H9 (cell line): Measurements from ENCODE around the gene CARM1. TPM values are rescaled to one million over a fixed set of nuclear protein-coding genes. Genes with fewer than 3 reads are reported as not detected.
"Not testable (repeated sequence)": the region's sequence is repeated elsewhere in the genome, so short reads cannot be mapped to it uniquely, and the experiment has no call there.

Source experiments
- DNase-seq: peaks from one replicate; pipeline ENCODE4 v3.0.0-alpha.2; 2017
- H2AFZ ChIP-seq: one replicate; pipeline ENCODE4 v1.6.1; 2013; ENCODE audit warnings: mild to moderate bottlenecking, low read length, control low read depth, moderate library complexity
- H2AK5ac ChIP-seq: 2 replicates; pipeline ENCODE4 v1.6.1; 2013; ENCODE audit warnings: low read length, control low read depth, mixed read lengths; ENCODE audit not compliant: insufficient read length
- H2BK120ac ChIP-seq: one replicate; pipeline ENCODE4 v1.6.1; 2013; ENCODE audit warnings: low read depth, mild to moderate bottlenecking, low read length, control low read depth, inconsistent platforms; ENCODE audit not compliant: poor library complexity, severe bottlenecking
- H2BK12ac ChIP-seq: 2 replicates; pipeline ENCODE4 v1.6.1; 2013; ENCODE audit warnings: low read length, control low read depth, mixed read lengths, low read depth; ENCODE audit not compliant: insufficient read length
- H2BK15ac ChIP-seq: 2 replicates; pipeline ENCODE4 v1.6.1; 2013; ENCODE audit warnings: low read depth, low read length, control low read depth
- H2BK20ac ChIP-seq: one replicate; pipeline ENCODE4 v1.6.1; 2013; ENCODE audit warnings: low read depth, mild to moderate bottlenecking, low read length, control low read depth, inconsistent platforms; ENCODE audit not compliant: poor library complexity, severe bottlenecking
- H2BK5ac ChIP-seq: 2 replicates; pipeline ENCODE4 v1.6.1; 2013; ENCODE audit warnings: low read length, control low read depth, mixed read lengths; ENCODE audit not compliant: insufficient read length
- H3K14ac ChIP-seq: 2 replicates; pipeline ENCODE4 v1.6.1; 2013; ENCODE audit warnings: low read length, control low read depth; ENCODE audit not compliant: insufficient read depth
- H3K18ac ChIP-seq: 2 replicates; pipeline ENCODE4 v1.6.1; 2013; ENCODE audit warnings: low read depth, mild to moderate bottlenecking, mixed read lengths, low read length, control low read depth; ENCODE audit not compliant: insufficient read length
- H3K23ac ChIP-seq: 2 replicates; pipeline ENCODE4 v1.6.1; 2013; ENCODE audit warnings: low read length, control low read depth, mixed read lengths, low read depth; ENCODE audit not compliant: insufficient read length
- H3K23me2 ChIP-seq: 2 replicates; pipeline ENCODE4 v1.6.1; 2013; ENCODE audit warnings: low read depth, mild to moderate bottlenecking, mixed read lengths, low read length, control low read depth; ENCODE audit not compliant: insufficient read length, poor library complexity, severe bottlenecking
- H3K27ac ChIP-seq: 2 replicates; pipeline ENCODE4 v1.5.1; 2013; ENCODE audit warnings: low read length, control low read depth, mixed read lengths, low read depth; ENCODE audit not compliant: insufficient read length
- H3K27me3 ChIP-seq: 2 replicates; pipeline ENCODE4 v1.6.1; 2013; ENCODE audit warnings: low read length, control low read depth, inconsistent platforms; ENCODE audit not compliant: insufficient read depth
- H3K4ac ChIP-seq: 2 replicates; pipeline ENCODE4 v1.6.1; 2013; ENCODE audit warnings: low read depth, mild to moderate bottlenecking, control low read depth, inconsistent platforms, low read length, moderate library complexity
- H3K4me1 ChIP-seq: 2 replicates; pipeline ENCODE4 v1.6.1; 2013; ENCODE audit warnings: low read length, control low read depth, inconsistent platforms; ENCODE audit not compliant: insufficient read depth
- H3K4me2 ChIP-seq: 2 replicates; pipeline ENCODE4 v1.6.1; 2013; ENCODE audit warnings: low read length, control low read depth, mixed read lengths; ENCODE audit not compliant: insufficient read length, insufficient read depth
- H3K56ac ChIP-seq: 2 replicates; pipeline ENCODE4 v1.6.1; 2013; ENCODE audit warnings: low read depth, mild to moderate bottlenecking, mixed read lengths, low read length, control low read depth; ENCODE audit not compliant: insufficient read length
- H3K79me1 ChIP-seq: 2 replicates; pipeline ENCODE4 v1.6.1; 2013; ENCODE audit warnings: low read depth, mild to moderate bottlenecking, moderate library complexity, low read length, control low read depth, inconsistent platforms; ENCODE audit not compliant: insufficient read depth, poor library complexity, severe bottlenecking
- H3K79me2 ChIP-seq: 2 replicates; pipeline ENCODE4 v1.6.1; 2013; ENCODE audit warnings: low read length, control low read depth, inconsistent platforms; ENCODE audit not compliant: insufficient read depth
- H3K9ac ChIP-seq: 2 replicates; pipeline ENCODE4 v1.6.1; 2013; ENCODE audit warnings: low read length, control low read depth, mixed read lengths; ENCODE audit not compliant: insufficient read length; ENCODE audit errors: extremely low read depth
- H3K9me3 ChIP-seq: one replicate; pipeline ENCODE4 v1.6.1; 2013; ENCODE audit warnings: low read depth, low read length, inconsistent platforms; ENCODE audit not compliant: control insufficient read depth
- H3T11ph ChIP-seq: one replicate; pipeline ENCODE4 v1.6.1; 2013; ENCODE audit warnings: mild to moderate bottlenecking, low read length, control low read depth, inconsistent platforms
- H4K20me1 ChIP-seq: one replicate; pipeline ENCODE4 v1.6.1; 2013; ENCODE audit not compliant: control insufficient read depth, insufficient read length, insufficient read depth
- H4K5ac ChIP-seq: 2 replicates; pipeline ENCODE4 v1.6.1; 2013; ENCODE audit warnings: low read depth, mild to moderate bottlenecking, mixed read lengths, low read length, control low read depth; ENCODE audit not compliant: insufficient read length
- H4K8ac ChIP-seq: replicated peaks from 2 replicates; pipeline ENCODE4 v1.6.1; 2013; ENCODE audit warnings: low read length, control low read depth, mixed read lengths, low read depth; ENCODE audit not compliant: insufficient read length
- H4K91ac ChIP-seq: 2 replicates; pipeline ENCODE4 v1.6.1; 2013; ENCODE audit warnings: low read depth, mild to moderate bottlenecking, moderate library complexity, mixed read lengths, low read length, control low read depth; ENCODE audit not compliant: insufficient read length
- H3K27ac Mint-ChIP-seq, 3 experiments: 2 replicates in 2 of 3; 3 replicates in 1 of 3; pipeline ENCODE4 v1.8.0; 2020 to 2021; ENCODE audit warnings: mixed read lengths in 3 of 3, mild to moderate bottlenecking in 1 of 3, moderate library complexity in 1 of 3
- H3K27me3 Mint-ChIP-seq: 2 replicates; pipeline ENCODE4 v1.8.0; 2021; ENCODE audit warnings: low read depth, mild to moderate bottlenecking, moderate library complexity, mixed read lengths
- H3K36me3 Mint-ChIP-seq, 3 experiments: 2 replicates in 2 of 3; 3 replicates in 1 of 3; pipeline ENCODE4 v1.8.0; 2020 to 2021; ENCODE audit warnings: low read depth in 3 of 3, mixed read lengths in 3 of 3; ENCODE audit not compliant: insufficient read depth in 1 of 3
- H3K4me1 Mint-ChIP-seq, 2 experiments: 2 replicates each; pipeline ENCODE4 v1.8.0; 2020; ENCODE audit warnings: mixed read lengths in 2 of 2
- H3K4me3 Mint-ChIP-seq, 2 experiments: 2 replicates in 1 of 2; 3 replicates in 1 of 2; pipeline ENCODE4 v1.8.0; 2020 to 2021; ENCODE audit warnings: mild to moderate bottlenecking in 2 of 2, mixed read lengths in 2 of 2, moderate library complexity in 1 of 2
- H3K9me3 Mint-ChIP-seq, 2 experiments: 2 replicates in 1 of 2; 3 replicates in 1 of 2; pipeline ENCODE4 v1.8.0; 2020; ENCODE audit warnings: mild to moderate bottlenecking in 2 of 2, mixed read lengths in 2 of 2, moderate library complexity in 1 of 2
- CTCF ChIP-seq: fragments of 200-600 bp; sonication (generic); conservative IDR thresholded peaks from 3 replicates; pipeline ENCODE4 v1.8.0; 2021; ENCODE audit warnings: antibody characterized with exemption, mild to moderate bottlenecking
- WGBS: extraction: QIAGEN DNeasy Blood & Tissue Kit; methylation state at CpG from one replicate; pipeline ENCODE4 v1.1.7; 2013; ENCODE audit warnings: missing lambda C conversion rate, low lambda C conversion rate, mixed read lengths; ENCODE audit not compliant: insufficient read length; ENCODE audit errors: extremely low coverage; 5-methylcytosine and 5-hydroxymethylcytosine counted together
- total RNA-seq: library from RNA; stranded (reverse); gene quantifications from 2 replicates; pipeline ENCODE4 v1.2.1, GENCODE V29; 2021

The CARM1 gene
- total RNA-seq, 1 experiment from 2014 or later, result 111 TPM

GRCh38 chr19:10836479-10837330 lies 34.6 kb upstream of the CARM1 start:
- Mint-ChIP-seq H3K27ac (peak overlapping the region; percentile 100), H3K36me3 (peaks cover 3 to 27% (median 16%) of the 10 kb centered on the region in 3 experiments; a peak in 6 of 7 replicates), H3K4me1 (peaks cover 4 to 13% of the 10 kb centered on the region in 2 experiments), H3K9me3 (peaks cover 20 to 25% of the 10 kb centered on the region in 2 experiments; a peak in 4 of 5 replicates), H3K4me3 (peak overlapping the region; percentile 87 to 90), H3K27me3 (peaks cover 31% of the 10 kb centered on the region)
- H3K27ac ChIP-seq, result peak overlapping the region; percentile 89
- no peak overlapping the region for H2BK15ac ChIP-seq
- no peaks in the 10 kb centered on the region for H3K27me3 ChIP-seq
- H2AK5ac ChIP-seq, result no peak overlapping the region
- no peak overlapping the region for H3K56ac ChIP-seq
- H4K20me1 ChIP-seq, result no peaks in the 10 kb centered on the region
- peak overlapping the region; percentile 93 for H3K9ac ChIP-seq
- H2BK120ac ChIP-seq, result no peak overlapping the region
- no peaks in the 10 kb centered on the region for H3K79me2 ChIP-seq
- peak overlapping the region; percentile 99; the same call in 1 of the 2 replicates for H3K14ac ChIP-seq
- no peak for TF ChIP-seq CTCF
- H4K91ac ChIP-seq, result no peak overlapping the region
- no peaks in the 10 kb centered on the region; the same call in 1 of the 2 replicates for H3K4me1 ChIP-seq
- H2BK5ac ChIP-seq, result peak overlapping the region; percentile 77
- DNase-seq, result peak; percentile 82
- H3K4me2 ChIP-seq, result peak overlapping the region; percentile 57
- H3K9me3 ChIP-seq, result no peaks in the 10 kb centered on the region
- H3T11ph ChIP-seq, result no peak overlapping the region
- no CpG with 5 or more reads among the region's 38 CpGs for WGBS
- H2AFZ ChIP-seq, result no peak overlapping the region
- H4K5ac ChIP-seq, result peak overlapping the region; percentile 44
- no peak overlapping the region for H3K4ac ChIP-seq
- H3K23ac ChIP-seq, result no peak overlapping the region
- no peak overlapping the region for H2BK20ac ChIP-seq
- no peak overlapping the region for H2BK12ac ChIP-seq
- H3K23me2 ChIP-seq, result no peaks in the 10 kb centered on the region
- no peak overlapping the region for H4K8ac ChIP-seq
- peak overlapping the region; percentile 94 for H3K18ac ChIP-seq
- H3K79me1 ChIP-seq, result no peaks in the 10 kb centered on the region

GRCh38 chr19:10837649-10838048 lies 33.7 kb upstream of the CARM1 start:
- WGBS, result no CpG with 5 or more reads among the region's 7 CpGs
- not testable (repeated sequence) for H2AK5ac ChIP-seq, H4K91ac ChIP-seq, H2BK15ac ChIP-seq, H3T11ph ChIP-seq, H3K9me3 ChIP-seq, H3K79me1 ChIP-seq, H3K27ac Mint-ChIP-seq, H3K79me2 ChIP-seq, H3K56ac ChIP-seq, H3K27me3 ChIP-seq, H3K18ac ChIP-seq, H3K27ac ChIP-seq, H3K4ac ChIP-seq, H4K5ac ChIP-seq, H4K20me1 ChIP-seq, H4K8ac ChIP-seq, H3K4me3 Mint-ChIP-seq, H2BK5ac ChIP-seq, H3K23me2 ChIP-seq, H2AFZ ChIP-seq, H2BK120ac ChIP-seq, H3K4me1 ChIP-seq, DNase-seq, H2BK12ac ChIP-seq, H3K9ac ChIP-seq, H3K23ac ChIP-seq, H3K14ac ChIP-seq, H2BK20ac ChIP-seq, H3K4me2 ChIP-seq
- H3K4me1 Mint-ChIP-seq, result peaks cover 4 to 13% of the 10 kb centered on the region in 2 experiments
- H3K36me3 Mint-ChIP-seq, result peaks cover 3 to 22% (median 15%) of the 10 kb centered on the region in 3 experiments; a peak in 6 of 7 replicates
- H3K9me3 Mint-ChIP-seq, result peaks cover 20 to 25% of the 10 kb centered on the region in 2 experiments; a peak in 4 of 5 replicates
- H3K27me3 Mint-ChIP-seq, result peaks cover 31% of the 10 kb centered on the region
